Effector memory CD8-positive, alpha-beta T cell (primary cell): ENCODE data around the gene BLZF1.
"Not testable (repeated sequence)": the region's sequence is repeated elsewhere in the genome, so short reads cannot be mapped to it uniquely, and the experiment has no call there.

Source experiments
- ATAC-seq: fragments of 150-1000 bp; cut with Tn5 transposase; replicated peaks from 2 replicates; pipeline ENCODE4 v1.10.0; 2021; ENCODE audit warnings: mild to moderate bottlenecking, moderate library complexity
- DNase-seq, 3 experiments: peaks; one replicate each; pipeline ENCODE4 v3.0.0; 2021
- H3K27ac Mint-ChIP-seq, 2 donors: one replicate each; pipeline ENCODE4 v1.8.0; 2022; ENCODE audit warnings: mild to moderate bottlenecking in 2 of 2, mixed read lengths in 2 of 2, moderate library complexity in 2 of 2
- H3K27me3 Mint-ChIP-seq, 2 donors: one replicate each; pipeline ENCODE4 v1.8.0; 2022; ENCODE audit warnings: mixed read lengths in 2 of 2
- H3K36me3 Mint-ChIP-seq: one replicate; pipeline ENCODE4 v1.8.0; 2022; ENCODE audit warnings: mild to moderate bottlenecking, moderate library complexity, mixed read lengths; ENCODE audit not compliant: insufficient read depth
- H3K4me1 Mint-ChIP-seq, 2 donors: one replicate each; pipeline ENCODE4 v1.8.0; 2022; ENCODE audit warnings: low read depth in 2 of 2, mixed read lengths in 2 of 2
- H3K4me3 Mint-ChIP-seq, 2 donors: one replicate each; pipeline ENCODE4 v1.8.0; 2022; ENCODE audit warnings: mild to moderate bottlenecking in 2 of 2, mixed read lengths in 2 of 2, moderate library complexity in 2 of 2
- H3K9me3 Mint-ChIP-seq, 2 donors: one replicate each; pipeline ENCODE4 v1.8.0; 2022; ENCODE audit warnings: mixed read lengths in 2 of 2
- total RNA-seq, 9 experiments: gene quantifications; one replicate each; lab custom pipeline; 2026; lab: John Stamatoyannopoulos, UW

The BLZF1 gene
- total RNA-seq = 21.4 to 36.9 (median 28.5) reads per million in 9 experiments

DNA sequence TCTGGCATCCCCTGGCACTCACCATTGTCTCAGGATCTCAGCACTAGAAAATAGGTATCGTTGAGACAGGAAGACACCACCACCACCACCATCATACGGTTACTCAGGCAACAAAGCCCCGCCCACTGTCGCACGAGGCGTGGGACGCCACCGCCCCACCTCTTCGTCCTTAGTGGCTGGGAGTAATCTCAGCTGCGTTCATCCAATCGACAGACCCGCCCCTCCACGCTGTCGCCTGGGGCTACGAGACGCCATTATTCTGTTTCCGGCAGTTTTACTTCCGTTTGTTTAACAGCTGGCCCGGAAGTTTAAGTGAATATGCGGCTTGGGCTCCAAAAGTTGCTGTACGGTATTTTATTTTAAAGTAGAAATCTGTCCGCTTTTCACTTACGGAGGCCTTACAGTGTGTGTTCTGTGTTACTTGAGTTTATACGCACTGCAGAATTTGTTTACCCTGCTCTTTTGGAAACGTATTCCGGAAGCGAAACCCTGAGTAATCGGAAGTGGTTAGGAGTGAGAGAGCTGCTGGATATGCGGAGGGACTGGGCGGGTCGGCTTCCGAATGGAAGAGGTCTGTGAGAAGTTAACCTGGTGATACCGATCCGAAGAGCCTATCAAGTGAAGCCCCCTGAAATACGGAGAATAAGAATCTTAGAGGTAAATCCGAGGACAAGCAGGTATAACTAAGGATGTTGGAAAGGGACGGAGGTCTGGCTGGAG, at the start of gene BLZF1, which contains the start of gene NME7:
TSS of gene BLZF1 (plus strand) at position 510 of the 720 bp plus-strand sequence. CDS start 1,328 bp downstream, outside the sequence.
TSS of gene NME7 (minus strand) at position 112 of the 720 bp plus-strand sequence. CDS start at position 25, 87 bp downstream.
- no peak within 1 kb of the TSS for H3K4me3 Mint-ChIP-seq
- H3K9me3 Mint-ChIP-seq = no peaks in the 10 kb centered on the region
- H3K4me1 Mint-ChIP-seq = peaks cover 11 to 20% of the 10 kb centered on the region in 2 donors
- no peak within 1 kb of the TSS for H3K27ac Mint-ChIP-seq
- ATAC-seq (peak; percentile 94), DNase-seq (peak; percentile 97 to 99 (median 98))
- H3K27me3 Mint-ChIP-seq = no peaks in the 10 kb centered on the region
- H3K36me3 Mint-ChIP-seq = peaks cover 6% of the 10 kb centered on the region

DNA sequence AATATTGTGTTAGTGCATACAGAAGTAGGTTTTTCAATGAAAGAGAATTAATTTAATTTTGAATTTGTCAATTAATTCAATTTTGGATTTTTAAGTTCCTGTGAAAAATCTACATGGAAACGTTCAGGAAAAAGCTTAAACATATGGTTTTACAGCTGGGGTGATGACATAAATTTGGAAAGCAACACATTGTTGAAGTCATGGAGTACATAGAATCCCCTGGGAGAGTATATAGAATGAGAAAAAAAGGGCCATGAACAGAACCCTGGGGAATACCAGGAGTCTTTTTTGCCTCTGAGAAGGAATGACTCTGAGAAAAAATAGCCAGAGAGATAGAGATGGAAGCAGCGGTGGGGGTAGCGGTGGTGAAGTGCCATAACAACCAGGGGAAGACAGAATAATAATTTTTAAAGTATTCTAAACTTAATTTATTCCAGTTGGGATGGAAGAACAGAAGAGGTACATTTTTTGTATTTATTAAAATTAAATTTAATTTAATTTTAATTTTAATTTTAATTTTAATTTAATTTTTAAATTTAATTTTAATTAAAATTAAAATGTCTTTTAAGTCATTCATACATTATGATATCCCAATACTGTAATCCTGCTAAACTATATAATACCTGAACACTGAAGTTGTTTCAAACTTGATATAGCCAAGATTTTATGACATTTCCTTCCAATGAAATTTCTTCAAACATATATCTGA, 49.3 kb upstream of the BLZF1 start:
- H3K36me3 Mint-ChIP-seq = peaks cover 4% of the 10 kb centered on the region
- DNase-seq (no peak), ATAC-seq (no peak)
- H3K4me3 Mint-ChIP-seq = no peak overlapping the region
- no peaks in the 10 kb centered on the region for H3K27me3 Mint-ChIP-seq
- H3K4me1 Mint-ChIP-seq = no peaks in the 10 kb centered on the region
- H3K9me3 Mint-ChIP-seq = no peaks in the 10 kb centered on the region
- no peak overlapping the region for H3K27ac Mint-ChIP-seq

DNA sequence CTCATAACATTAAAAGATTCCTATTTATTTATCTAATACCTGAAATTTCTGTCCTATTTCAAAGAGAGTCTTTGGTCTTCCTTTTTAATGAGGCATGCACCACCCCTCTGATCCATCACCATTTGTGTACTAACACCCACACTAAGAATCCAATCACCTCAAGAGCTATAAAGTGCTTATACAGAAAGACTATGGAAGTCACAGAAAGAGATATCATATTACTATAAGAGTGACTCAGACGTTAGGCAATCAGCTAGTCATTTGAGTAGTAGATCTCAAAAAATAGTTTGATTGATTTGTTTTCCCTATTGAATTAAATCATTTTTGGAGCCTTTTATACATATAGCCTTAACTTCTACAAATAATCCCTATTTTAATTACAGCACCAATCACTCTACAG, 46.5 kb upstream of the BLZF1 start:
- Mint-ChIP-seq H3K27ac (no peak overlapping the region), H3K4me3 (no peak overlapping the region), H3K9me3 (no peaks in the 10 kb centered on the region), H3K36me3 (peaks cover 7% of the 10 kb centered on the region), H3K4me1 (no peaks in the 10 kb centered on the region), H3K27me3 (no peaks in the 10 kb centered on the region)
- ATAC-seq (no peak), DNase-seq (no peak)

DNA sequence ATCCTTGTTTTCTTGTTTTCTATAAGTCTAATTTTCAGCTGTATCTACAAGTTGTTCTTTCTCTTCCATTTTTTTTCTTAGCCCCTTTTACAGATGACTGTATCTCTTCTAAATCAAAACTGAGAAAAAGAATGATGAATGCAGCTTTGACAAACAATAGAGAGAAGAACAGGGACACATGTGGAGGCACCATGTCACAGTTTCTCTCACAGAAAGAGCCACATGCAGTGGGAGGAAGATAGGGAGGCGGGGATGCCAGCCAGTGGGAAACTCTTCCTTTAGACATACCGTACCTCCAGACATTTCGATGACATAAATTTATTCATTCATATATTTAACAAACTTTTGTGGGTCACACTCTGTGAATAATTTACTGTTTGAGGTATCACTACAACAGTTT, 45.9 kb upstream of the BLZF1 start:
- H3K9me3 Mint-ChIP-seq = no peaks in the 10 kb centered on the region
- DNase-seq (no peak), ATAC-seq (no peak)
- peak overlapping the region in 1 of 2 donors; percentile 73 for H3K27ac Mint-ChIP-seq
- no peak overlapping the region for H3K4me3 Mint-ChIP-seq
- peaks cover 7% of the 10 kb centered on the region for H3K36me3 Mint-ChIP-seq
- no peaks in the 10 kb centered on the region for H3K27me3 Mint-ChIP-seq
- peaks cover 0 to 2% of the 10 kb centered on the region in 2 donors for H3K4me1 Mint-ChIP-seq

DNA sequence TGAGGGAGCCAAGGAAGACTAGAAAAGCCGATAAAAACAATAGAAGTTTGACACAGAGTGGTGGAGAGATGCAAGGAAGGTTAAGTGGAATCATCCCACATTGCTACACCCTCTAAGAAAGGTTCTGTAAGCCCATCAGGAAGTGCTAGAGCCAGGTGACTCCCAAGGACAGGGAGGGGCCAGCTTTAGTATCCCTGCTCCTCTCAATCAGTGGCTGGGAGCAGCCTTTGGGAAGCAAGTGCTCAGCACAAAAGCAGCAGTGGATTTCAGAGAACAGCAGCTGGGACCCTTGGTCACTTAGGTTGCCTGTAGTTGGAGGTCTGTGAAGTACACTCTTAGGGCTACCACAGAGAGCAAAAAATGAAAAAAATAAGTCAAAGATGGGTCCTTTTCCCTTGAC, 42.9 kb upstream of the BLZF1 start:
- Mint-ChIP-seq H3K27me3 (no peaks in the 10 kb centered on the region), H3K9me3 (peaks cover 3 to 5% of the 10 kb centered on the region in 2 donors)

DNA sequence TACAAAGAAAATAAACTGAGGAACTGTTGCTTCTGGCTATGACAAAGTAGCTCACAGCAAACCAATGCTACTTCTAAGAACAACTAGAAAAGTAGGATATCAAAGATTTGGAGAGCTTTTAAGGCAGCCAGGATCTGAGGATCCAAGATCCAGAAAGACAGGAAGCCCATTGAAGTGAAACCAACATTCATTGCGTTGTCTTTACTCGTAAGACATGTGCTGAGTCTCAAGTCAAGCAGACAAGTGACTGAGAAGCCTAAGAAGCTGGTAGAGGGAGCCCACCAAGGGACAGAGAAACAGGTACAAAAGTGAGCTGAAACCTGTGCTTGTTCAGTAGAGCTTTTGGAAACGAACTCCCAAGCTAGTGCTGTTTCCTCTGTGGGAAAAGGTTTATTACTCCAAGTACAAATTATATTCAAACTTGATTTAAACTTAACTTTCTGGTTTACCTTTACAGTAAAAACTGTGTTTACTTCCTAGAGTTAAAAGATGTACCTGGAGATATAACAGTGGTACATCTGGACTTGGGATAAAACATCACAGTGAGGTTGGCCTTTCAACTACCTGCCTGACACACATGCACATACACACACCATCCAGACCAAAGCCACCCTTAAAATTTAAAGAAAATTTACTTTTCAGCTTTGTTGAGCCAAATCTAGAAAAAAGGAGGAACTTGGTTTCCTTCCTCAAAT, 41.6 kb upstream of the BLZF1 start:
- peaks cover 3 to 4% of the 10 kb centered on the region in 2 donors for H3K4me1 Mint-ChIP-seq
- H3K27ac Mint-ChIP-seq = no peak overlapping the region
- ATAC-seq (no peak), DNase-seq (no peak)
- no peak overlapping the region for H3K4me3 Mint-ChIP-seq
- H3K9me3 Mint-ChIP-seq = peaks cover 3 to 5% of the 10 kb centered on the region in 2 donors
- peaks cover 7% of the 10 kb centered on the region for H3K36me3 Mint-ChIP-seq
- no peaks in the 10 kb centered on the region for H3K27me3 Mint-ChIP-seq

More for the DNA sequence above, 42.9 kb upstream of the BLZF1 start:
- Mint-ChIP-seq H3K4me3 (no peak overlapping the region), H3K4me1 (peaks cover 3 to 4% of the 10 kb centered on the region in 2 donors), H3K36me3 (peaks cover 7% of the 10 kb centered on the region), H3K27ac (no peak overlapping the region)
- DNase-seq (no peak), ATAC-seq (no peak)

DNA sequence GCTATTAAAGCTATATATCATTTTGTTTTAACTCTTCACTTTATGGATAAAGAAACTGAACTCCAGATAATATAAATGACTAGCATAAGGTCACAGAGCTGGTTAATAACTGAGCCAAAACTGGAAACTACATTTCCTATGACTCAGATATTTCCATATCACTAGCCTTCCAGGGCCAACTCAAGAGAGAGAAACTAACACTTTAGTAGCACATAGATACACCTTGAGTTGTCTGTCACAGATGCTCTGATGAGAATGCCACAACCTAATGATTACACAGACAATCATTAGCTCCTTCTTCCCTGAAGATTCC, 41.1 kb upstream of the BLZF1 start:
- H3K4me1 Mint-ChIP-seq = peaks cover 3 to 4% of the 10 kb centered on the region in 2 donors
- ATAC-seq (no peak), DNase-seq (no peak)
- H3K4me3 Mint-ChIP-seq = no peak overlapping the region
- no peaks in the 10 kb centered on the region for H3K27me3 Mint-ChIP-seq
- peaks cover 3 to 5% of the 10 kb centered on the region in 2 donors for H3K9me3 Mint-ChIP-seq
- peaks cover 5% of the 10 kb centered on the region for H3K36me3 Mint-ChIP-seq
- no peak overlapping the region for H3K27ac Mint-ChIP-seq

GRCh38 chr1:169327875-169328274, 40.1 kb upstream of the BLZF1 start:
- H3K27ac Mint-ChIP-seq = no peak overlapping the region

GRCh38 chr1:169329383-169329782, 38.6 kb upstream of the BLZF1 start:
- H3K9me3 Mint-ChIP-seq = peaks cover 3 to 5% of the 10 kb centered on the region in 2 donors
- no peak overlapping the region for H3K27ac Mint-ChIP-seq
- DNase-seq (no peak), ATAC-seq (no peak)
- no peak overlapping the region for H3K4me3 Mint-ChIP-seq
- H3K27me3 Mint-ChIP-seq = no peaks in the 10 kb centered on the region
- H3K36me3 Mint-ChIP-seq = peaks cover 2% of the 10 kb centered on the region
- peaks cover 7 to 8% of the 10 kb centered on the region in 2 donors for H3K4me1 Mint-ChIP-seq

More at GRCh38 chr1:169327875-169328274, 40.1 kb upstream of the BLZF1 start:
- Mint-ChIP-seq H3K4me1 (peaks cover 3 to 8% of the 10 kb centered on the region in 2 donors), H3K9me3 (peaks cover 3 to 5% of the 10 kb centered on the region in 2 donors), H3K27me3 (no peaks in the 10 kb centered on the region), H3K4me3 (no peak overlapping the region), H3K36me3 (peaks cover 4% of the 10 kb centered on the region)
- ATAC-seq = no peak
- no peak for DNase-seq

GRCh38 chr1:169330927-169331326, 37.1 kb upstream of the BLZF1 start:
- H3K36me3 Mint-ChIP-seq = no peaks in the 10 kb centered on the region
- no peak for ATAC-seq
- peaks cover 7 to 8% of the 10 kb centered on the region in 2 donors for H3K4me1 Mint-ChIP-seq
- no peak overlapping the region for H3K27ac Mint-ChIP-seq
- DNase-seq = no peak
- H3K4me3 Mint-ChIP-seq = no peak overlapping the region
- no peaks in the 10 kb centered on the region for H3K27me3 Mint-ChIP-seq
- peaks cover 5% of the 10 kb centered on the region in 2 donors for H3K9me3 Mint-ChIP-seq

DNA sequence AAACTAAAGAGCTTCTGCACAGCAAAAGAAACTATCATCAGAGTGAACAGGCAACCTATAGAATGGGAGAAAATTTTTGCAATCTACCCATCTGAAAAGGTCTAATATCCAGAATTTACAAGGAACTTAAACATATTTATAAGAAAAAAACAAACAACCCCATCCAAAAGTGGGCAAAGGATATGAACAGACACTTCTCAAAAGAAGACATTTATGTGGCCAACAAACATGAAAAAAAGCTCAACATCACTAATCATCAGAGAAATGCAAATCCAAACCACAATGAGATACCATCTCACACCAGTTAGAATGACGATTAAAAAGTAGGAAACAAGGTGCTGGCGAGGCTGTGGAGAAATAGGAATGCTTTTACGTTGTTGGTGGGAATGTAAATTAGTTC, 33.3 kb upstream of the BLZF1 start:
- H3K27ac Mint-ChIP-seq, H3K4me1 Mint-ChIP-seq, DNase-seq, H3K27me3 Mint-ChIP-seq, H3K36me3 Mint-ChIP-seq, ATAC-seq, H3K4me3 Mint-ChIP-seq, H3K9me3 Mint-ChIP-seq: not testable (repeated sequence)

- DNase-seq, H3K9me3 Mint-ChIP-seq, H3K27ac Mint-ChIP-seq, H3K36me3 Mint-ChIP-seq, H3K27me3 Mint-ChIP-seq, ATAC-seq, H3K4me3 Mint-ChIP-seq: not testable (repeated sequence)
- peaks cover 4 to 11% of the 10 kb centered on the region in 2 donors for H3K4me1 Mint-ChIP-seq
Measured at GRCh38 chr1:169336947-169337715, 30.9 kb upstream of the BLZF1 start.

GRCh38 chr1:169338617-169339016, 29.4 kb upstream of the BLZF1 start:
- Mint-ChIP-seq H3K4me1 (peaks cover 1 to 8% of the 10 kb centered on the region in 2 donors), H3K9me3 (peaks cover 0 to 1% of the 10 kb centered on the region in 2 donors), H3K27me3 (no peaks in the 10 kb centered on the region), H3K4me3 (no peak overlapping the region), H3K36me3 (no peaks in the 10 kb centered on the region), H3K27ac (no peak overlapping the region)
- no peak for ATAC-seq
- DNase-seq = no peak
